Gastroesophageal sphincter (tissue), 4 donors: ENCODE measurements around the gene ZNHIT3. TPM values are rescaled to one million over a fixed set of nuclear protein-coding genes. Genes with fewer than 3 reads are reported as not detected.
"Not testable (repeated sequence)": the region's sequence is repeated elsewhere in the genome, so short reads cannot be mapped to it uniquely, and the experiment has no call there.

Experiments used
- ATAC-seq: fragments of 150-250 bp; one replicate; pipeline ENCODE4 v1.9.1; 2016; ENCODE audit warnings: mild to moderate bottlenecking, moderate library complexity
- H3K27ac ChIP-seq, 4 donors: fragments of 200-600 bp; sonication (generic) in 3 of 4; 1 replicate in 3 of 4; 2 replicates in 1 of 4; pipeline ENCODE4 v1.5.1; 2016 to 2019
- H3K27me3 ChIP-seq: fragments of 200-600 bp; sonication (generic); one replicate; pipeline ENCODE4 v1.5.1; 2019
- H3K36me3 ChIP-seq, 2 donors: fragments of 200-600 bp; sonication (generic); one replicate each; pipeline ENCODE4 v1.5.1; 2019; ENCODE audit warnings: control low read depth in 1 of 2
- H3K4me1 ChIP-seq, 3 donors: fragments of 200-600 bp; sonication (generic); 1 replicate in 2 of 3; 2 replicates in 1 of 3; pipeline ENCODE4 v1.5.1; 2016 to 2019; ENCODE audit warnings: control low read depth in 2 of 3
- H3K4me3 ChIP-seq, 2 donors: fragments of 200-600 bp; sonication (generic); one replicate each; pipeline ENCODE4 v1.5.1; 2019; ENCODE audit warnings: mild to moderate bottlenecking in 1 of 2, moderate library complexity in 1 of 2
- H3K9me3 ChIP-seq, 3 donors: fragments of 200-600 bp; sonication (generic); one replicate each; pipeline ENCODE4 v1.5.1; 2017 to 2019; ENCODE audit warnings: control low read depth in 2 of 3
- EP300 ChIP-seq: sonication (generic); formaldehyde crosslinking; IDR thresholded peaks from one replicate; pipeline ENCODE4 v1.6.1; 2017; ENCODE audit warnings: antibody characterized with exemption, mild to moderate bottlenecking
- POLR2A ChIP-seq, 2 donors: fragments of 450-650 bp; IDR thresholded peaks; one replicate each; pipeline ENCODE4 v1.6.1; 2017; ENCODE audit warnings: antibody characterized with exemption in 2 of 2, mild to moderate bottlenecking in 2 of 2, moderate library complexity in 1 of 2
- POLR2AphosphoS5 ChIP-seq: sonication (generic); formaldehyde crosslinking; IDR thresholded peaks from one replicate; pipeline ENCODE4 v1.6.1; 2017; ENCODE audit warnings: antibody characterized with exemption
- WGBS, 2 donors: methylation state at CpG; one replicate each; pipeline ENCODE4 v1.1.5; 2018; ENCODE audit warnings: low coverage in 1 of 2; 5-methylcytosine and 5-hydroxymethylcytosine counted together
- total RNA-seq, 4 donors: library from RNA; depleted of rRNA; stranded (reverse); fragments of >200 nt; gene quantifications; one replicate each; pipeline ENCODE4 v1.1.0, GENCODE V29; 2016
- TF ChIP-seq, protein P1 (sequence below), 4 experiments: fragments of 200-600 bp in 2 of 4; fragments of 450-650 bp in 2 of 4; sonication (generic) in 1 of 4; IDR thresholded peaks; one replicate each; pipeline ENCODE4 v1.5.1; 2017 to 2019; ENCODE audit warnings: antibody characterized with exemption in 4 of 4, mild to moderate bottlenecking in 2 of 4, moderate library complexity in 2 of 4

The ZNHIT3 gene
- total RNA-seq, 4 donors from 2014 or later, result 30.8 to 42.0 (median 36.5) TPM

DNA sequence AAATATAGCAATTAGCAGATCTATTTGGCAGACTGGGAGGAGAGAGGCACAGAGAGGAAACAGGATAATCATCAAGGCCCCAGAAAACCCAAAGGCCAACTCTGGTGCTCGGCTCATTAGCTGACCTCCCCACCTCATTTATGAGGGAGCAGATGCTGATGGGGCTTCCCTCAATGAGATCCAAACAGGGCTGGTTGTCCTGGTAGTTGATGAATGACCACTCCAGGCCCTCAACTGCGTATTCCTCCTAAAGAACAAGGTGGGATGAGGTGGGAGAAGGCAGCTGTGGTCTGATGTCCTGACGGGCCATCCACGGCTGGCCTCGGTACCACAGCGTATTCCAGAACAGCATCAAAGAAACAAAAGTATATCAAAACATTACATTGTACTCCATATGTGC, 20.8 kb downstream of the ZNHIT3 start:
- 92% methylated on average over 6 of the region's 6 CpGs; no CpG with 5 or more reads in 1 of the 2 donors for WGBS, 2 donors
- peaks cover 0 to 95% of the 10 kb centered on the region in 2 donors for H3K36me3 ChIP-seq
- TF ChIP-seq, protein P1, sequence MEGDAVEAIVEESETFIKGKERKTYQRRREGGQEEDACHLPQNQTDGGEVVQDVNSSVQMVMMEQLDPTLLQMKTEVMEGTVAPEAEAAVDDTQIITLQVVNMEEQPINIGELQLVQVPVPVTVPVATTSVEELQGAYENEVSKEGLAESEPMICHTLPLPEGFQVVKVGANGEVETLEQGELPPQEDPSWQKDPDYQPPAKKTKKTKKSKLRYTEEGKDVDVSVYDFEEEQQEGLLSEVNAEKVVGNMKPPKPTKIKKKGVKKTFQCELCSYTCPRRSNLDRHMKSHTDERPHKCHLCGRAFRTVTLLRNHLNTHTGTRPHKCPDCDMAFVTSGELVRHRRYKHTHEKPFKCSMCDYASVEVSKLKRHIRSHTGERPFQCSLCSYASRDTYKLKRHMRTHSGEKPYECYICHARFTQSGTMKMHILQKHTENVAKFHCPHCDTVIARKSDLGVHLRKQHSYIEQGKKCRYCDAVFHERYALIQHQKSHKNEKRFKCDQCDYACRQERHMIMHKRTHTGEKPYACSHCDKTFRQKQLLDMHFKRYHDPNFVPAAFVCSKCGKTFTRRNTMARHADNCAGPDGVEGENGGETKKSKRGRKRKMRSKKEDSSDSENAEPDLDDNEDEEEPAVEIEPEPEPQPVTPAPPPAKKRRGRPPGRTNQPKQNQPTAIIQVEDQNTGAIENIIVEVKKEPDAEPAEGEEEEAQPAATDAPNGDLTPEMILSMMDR (IDR thresholded peaks at IDR 0.05), result no peak
- TF ChIP-seq POLR2A (IDR thresholded peaks at IDR 0.05), result no peak
- no peak for TF ChIP-seq EP300
- TF ChIP-seq POLR2AphosphoS5, result no peak
- no peak overlapping the region for H3K4me3 ChIP-seq
- H3K27me3 ChIP-seq, result no peaks in the 10 kb centered on the region
- no peaks in the 10 kb centered on the region for H3K9me3 ChIP-seq
- no peaks in the 10 kb centered on the region for H3K4me1 ChIP-seq
- no peak for ATAC-seq
- H3K27ac ChIP-seq, result no peak overlapping the region

DNA sequence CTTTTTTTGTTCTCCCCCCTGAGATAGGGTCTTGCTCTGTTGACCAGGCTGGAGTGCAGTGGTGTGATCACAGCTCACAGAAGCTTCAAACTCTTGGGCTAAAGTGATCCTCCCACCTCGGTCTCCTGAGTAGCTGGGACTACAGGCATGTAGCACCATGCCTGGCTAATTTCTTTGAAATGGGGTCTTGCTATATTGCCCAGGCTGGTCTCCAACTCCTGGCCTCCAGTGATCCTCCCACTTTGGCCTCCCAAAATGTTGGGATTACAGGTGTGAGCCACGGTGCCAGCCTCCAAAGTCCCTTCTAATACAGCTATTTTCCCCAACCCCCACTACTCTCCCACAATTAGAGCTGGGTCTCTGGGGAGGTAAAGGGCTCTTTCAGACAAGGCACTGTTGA, 22.0 kb downstream of the ZNHIT3 start:
- H3K4me1 ChIP-seq, H3K27ac ChIP-seq, ATAC-seq, H3K27me3 ChIP-seq, H3K4me3 ChIP-seq, H3K9me3 ChIP-seq: not testable (repeated sequence)
- H3K36me3 ChIP-seq, result peaks cover 0 to 94% of the 10 kb centered on the region in 2 donors
- WGBS, 2 donors, result 92 to 100% methylated on average over 2 of the region's 2 CpGs

DNA sequence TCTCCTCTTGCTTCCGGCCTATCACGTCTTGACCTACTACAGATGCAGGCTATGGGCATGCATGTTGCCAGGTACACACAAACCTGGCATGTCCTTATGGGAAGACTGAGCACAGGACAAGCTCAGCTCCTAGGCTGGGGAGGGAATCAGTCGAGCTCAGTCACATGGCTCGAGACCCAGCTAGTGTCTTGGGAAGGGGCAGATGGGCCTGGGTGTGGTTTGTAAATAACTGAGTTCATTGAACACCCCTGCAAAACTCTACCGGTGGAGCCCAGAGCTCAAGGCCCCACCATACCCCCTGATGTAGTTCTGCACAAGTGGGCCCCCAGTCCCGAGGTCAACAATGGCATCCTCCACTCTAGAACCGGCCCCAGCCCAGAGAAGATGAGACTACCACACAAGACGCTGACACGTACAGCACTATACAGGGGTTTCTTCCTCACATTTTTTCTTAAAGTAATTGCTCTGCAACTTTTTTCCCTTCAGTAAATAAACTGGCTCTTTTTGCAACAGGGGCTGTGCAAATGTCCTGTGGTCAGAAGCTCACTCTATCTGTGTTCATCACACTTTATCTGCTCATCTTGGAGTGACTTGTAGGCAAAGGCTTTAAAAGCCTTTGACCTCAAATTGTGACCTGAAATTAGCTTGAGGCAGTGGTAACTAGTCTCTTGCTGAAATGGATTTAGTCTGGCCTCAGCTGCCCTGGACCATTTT, 22.9 kb downstream of the ZNHIT3 start:
- Histone ChIP-seq H3K27me3 (no peaks in the 10 kb centered on the region), H3K4me3 (no peak overlapping the region), H3K4me1 (no peaks in the 10 kb centered on the region), H3K27ac (no peak overlapping the region), H3K36me3 (peaks cover 0 to 93% of the 10 kb centered on the region in 2 donors), H3K9me3 (no peaks in the 10 kb centered on the region)
- WGBS, 2 donors, result 92 to 93% methylated on average over 4 to 6 of the region's 9 CpGs
- ATAC-seq, result no peak
- TF ChIP-seq, protein P1 (IDR thresholded peaks at IDR 0.05), result no peak
- TF ChIP-seq POLR2AphosphoS5 (no peak), EP300 (no peak)

DNA sequence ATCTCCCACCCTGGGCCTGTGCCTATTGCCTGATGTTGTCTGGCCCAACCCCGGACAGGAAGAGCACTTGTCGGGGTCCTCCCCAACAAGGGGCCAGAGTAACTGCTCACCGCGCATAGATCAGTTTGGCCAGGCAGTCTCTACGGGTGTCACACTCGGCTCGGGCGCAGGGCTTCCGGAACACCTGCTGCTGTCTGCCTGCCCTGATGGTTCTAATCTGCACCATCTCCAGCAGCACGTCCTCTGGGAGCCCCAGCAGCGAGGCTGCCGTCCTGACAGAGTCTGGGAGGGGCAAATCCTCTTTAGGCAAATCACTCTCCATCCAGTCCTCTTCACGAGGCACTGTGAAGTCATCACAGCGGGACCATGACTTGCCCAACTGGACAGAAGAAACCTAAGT, 24.2 kb downstream of the ZNHIT3 start:
- H3K27ac ChIP-seq, result no peak overlapping the region
- no peaks in the 10 kb centered on the region for H3K27me3 ChIP-seq
- H3K4me1 ChIP-seq, result no peaks in the 10 kb centered on the region
- no peak overlapping the region for H3K4me3 ChIP-seq
- TF ChIP-seq, protein P1 (IDR thresholded peaks at IDR 0.05), result no peak
- TF ChIP-seq EP300 (no peak), POLR2A (IDR thresholded peaks at IDR 0.05) (no peak), POLR2AphosphoS5 (no peak)
- no peak for ATAC-seq
- H3K9me3 ChIP-seq, result no peaks in the 10 kb centered on the region
- WGBS, 2 donors, result no CpG with 5 or more reads among the region's 14 CpGs
- H3K36me3 ChIP-seq, result peaks cover 0 to 93% of the 10 kb centered on the region in 2 donors

DNA sequence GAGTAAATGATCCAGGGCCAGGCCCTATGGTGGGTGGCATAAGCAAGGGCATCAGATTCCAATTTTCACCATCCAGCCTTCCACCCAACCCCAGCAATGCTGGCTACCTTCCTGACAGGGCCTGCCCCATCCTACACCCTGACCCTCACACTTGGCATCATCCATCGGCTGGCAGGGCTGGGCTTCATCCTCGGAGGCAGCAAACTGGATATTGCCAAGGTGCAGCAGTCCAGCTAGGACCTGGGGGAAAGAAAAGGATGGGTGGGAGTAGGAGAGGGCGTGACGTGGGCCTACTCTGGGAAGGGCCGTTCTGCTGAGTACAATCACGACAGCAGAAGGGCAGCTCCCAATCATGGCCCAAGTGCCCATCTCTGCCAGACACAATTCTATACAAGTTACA, 24.7 kb downstream of the ZNHIT3 start:
- Histone ChIP-seq H3K4me3 (no peak overlapping the region), H3K27ac (no peak overlapping the region), H3K9me3 (no peaks in the 10 kb centered on the region), H3K4me1 (no peaks in the 10 kb centered on the region), H3K27me3 (no peaks in the 10 kb centered on the region), H3K36me3 (peaks cover 0 to 93% of the 10 kb centered on the region in 2 donors)
- TF ChIP-seq EP300 (no peak), POLR2A (IDR thresholded peaks at IDR 0.05) (no peak), POLR2AphosphoS5 (no peak)
- TF ChIP-seq, protein P1 (IDR thresholded peaks at IDR 0.05), result no peak
- WGBS, 2 donors, result 100% methylated on average over 4 of the region's 6 CpGs; no CpG with 5 or more reads in 1 of the 2 donors
- ATAC-seq, result no peak
